Measurements from ENCODE around the gene PPP1R1B. TPM values are rescaled to one million over a fixed set of nuclear protein-coding genes. Genes with fewer than 3 reads are reported as not detected.

PPP1R1B gene
- polyA plus RNA-seq, result 272 and 400 TPM in 2 replicates

DNA sequence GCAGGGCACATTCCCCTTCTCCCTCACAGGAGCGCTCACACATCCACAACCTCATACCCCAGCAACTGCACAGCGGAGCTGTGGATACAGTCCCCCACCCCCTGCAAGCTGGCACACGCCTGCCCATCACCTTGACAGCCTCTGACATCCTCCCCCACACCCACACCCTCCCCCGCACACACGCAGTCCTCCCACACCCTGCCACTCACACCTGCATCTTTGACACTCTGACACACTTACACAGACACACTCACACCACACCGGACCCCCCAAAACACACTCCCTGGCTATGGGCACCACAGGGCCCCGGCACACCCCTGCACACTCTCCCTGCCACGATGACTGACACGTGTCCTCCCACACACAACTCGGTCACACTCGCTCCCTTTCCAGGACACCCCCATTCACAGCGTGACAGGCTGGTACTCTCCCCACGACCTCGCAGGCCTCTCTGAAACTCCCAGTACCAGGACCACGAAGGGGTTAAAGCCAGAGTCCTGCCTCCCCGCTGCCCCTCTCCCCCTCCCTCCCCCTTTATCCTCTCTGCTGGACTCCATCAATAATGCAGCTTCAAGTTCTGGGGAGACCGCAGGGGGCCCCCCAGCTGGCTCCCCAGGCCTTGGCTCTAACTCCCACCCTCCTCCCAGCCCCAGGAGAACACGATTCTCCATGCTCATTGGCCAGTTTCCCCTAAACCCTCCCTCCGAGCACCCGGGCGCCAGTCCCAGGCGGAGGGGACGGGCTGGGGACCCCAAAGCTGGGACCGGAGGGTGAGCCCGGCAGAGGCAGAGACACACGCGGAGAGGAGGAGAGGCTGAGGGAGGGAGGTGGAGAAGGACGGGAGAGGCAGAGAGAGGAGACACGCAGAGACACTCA lies at the start of gene PPP1R1B:
Gene PPP1R1B (plus strand): TSS at position 782 of the 876 bp plus-strand sequence. CDS start 441 bp downstream, outside the sequence.

DNA sequence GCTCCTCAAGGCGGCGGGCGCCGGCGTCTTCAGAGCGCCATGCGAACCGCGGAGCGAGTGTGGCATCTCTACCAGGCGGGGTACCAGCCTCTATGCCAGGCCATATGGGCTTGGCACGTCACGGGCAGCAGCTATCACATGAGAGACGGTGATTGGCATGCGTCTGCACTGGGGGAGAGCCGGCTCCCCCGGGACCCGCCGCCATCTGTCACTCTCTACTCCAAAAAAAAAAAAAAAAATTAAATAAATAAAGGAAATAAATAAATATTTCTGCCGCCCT lies 19.0 kb upstream of the PPP1R1B start, which contains the start of gene NEUROD2:
Gene NEUROD2 (minus strand): TSS at position 70 of the 280 bp plus-strand sequence. CDS start 1,321 bp downstream, outside the sequence.

DNA sequence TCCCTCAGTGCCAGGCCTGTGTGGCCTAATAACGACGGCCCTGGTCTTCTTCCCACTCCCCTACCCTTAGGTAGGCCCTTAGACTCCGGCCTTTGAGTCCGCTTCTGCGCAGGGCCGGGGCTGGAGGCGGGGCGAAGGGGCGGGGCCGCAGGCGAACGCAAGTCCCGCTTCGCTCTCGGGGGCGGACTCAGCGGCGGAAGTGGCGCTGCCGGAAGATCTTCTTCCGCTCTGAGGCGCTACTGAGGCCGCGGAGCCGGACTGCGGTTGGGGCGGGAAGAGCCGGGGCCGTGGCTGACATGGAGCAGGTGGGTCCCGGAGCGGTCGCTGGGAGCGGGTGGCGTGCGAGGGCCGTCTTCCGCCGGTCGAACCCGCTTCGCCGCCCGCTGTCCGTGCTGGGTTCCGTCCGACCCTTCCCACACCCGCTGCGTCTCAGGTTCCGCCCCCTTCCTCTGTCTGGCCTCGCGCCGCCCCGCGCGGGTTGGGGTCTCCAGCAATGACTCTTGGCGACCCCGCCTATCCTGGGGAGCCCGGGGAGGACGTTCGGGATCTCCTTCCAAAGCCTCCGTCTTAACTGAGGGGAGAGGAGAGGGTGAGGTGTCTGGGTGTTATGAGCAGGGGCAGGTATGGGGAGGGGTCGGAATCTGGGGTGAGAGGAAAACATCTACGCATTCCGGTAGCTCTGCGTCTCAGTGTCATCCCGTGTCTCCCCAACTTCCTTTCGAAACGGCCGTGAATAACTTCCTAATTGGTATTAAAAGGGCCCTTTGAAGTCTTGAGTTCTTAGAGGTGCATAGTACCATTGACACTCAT lies 10.4 kb downstream of the PPP1R1B start, which contains the start of gene STARD3:
Gene STARD3 (plus strand): TSS at position 218 of the 810 bp plus-strand sequence. CDS start 16,388 bp downstream, outside the sequence.

DNA sequence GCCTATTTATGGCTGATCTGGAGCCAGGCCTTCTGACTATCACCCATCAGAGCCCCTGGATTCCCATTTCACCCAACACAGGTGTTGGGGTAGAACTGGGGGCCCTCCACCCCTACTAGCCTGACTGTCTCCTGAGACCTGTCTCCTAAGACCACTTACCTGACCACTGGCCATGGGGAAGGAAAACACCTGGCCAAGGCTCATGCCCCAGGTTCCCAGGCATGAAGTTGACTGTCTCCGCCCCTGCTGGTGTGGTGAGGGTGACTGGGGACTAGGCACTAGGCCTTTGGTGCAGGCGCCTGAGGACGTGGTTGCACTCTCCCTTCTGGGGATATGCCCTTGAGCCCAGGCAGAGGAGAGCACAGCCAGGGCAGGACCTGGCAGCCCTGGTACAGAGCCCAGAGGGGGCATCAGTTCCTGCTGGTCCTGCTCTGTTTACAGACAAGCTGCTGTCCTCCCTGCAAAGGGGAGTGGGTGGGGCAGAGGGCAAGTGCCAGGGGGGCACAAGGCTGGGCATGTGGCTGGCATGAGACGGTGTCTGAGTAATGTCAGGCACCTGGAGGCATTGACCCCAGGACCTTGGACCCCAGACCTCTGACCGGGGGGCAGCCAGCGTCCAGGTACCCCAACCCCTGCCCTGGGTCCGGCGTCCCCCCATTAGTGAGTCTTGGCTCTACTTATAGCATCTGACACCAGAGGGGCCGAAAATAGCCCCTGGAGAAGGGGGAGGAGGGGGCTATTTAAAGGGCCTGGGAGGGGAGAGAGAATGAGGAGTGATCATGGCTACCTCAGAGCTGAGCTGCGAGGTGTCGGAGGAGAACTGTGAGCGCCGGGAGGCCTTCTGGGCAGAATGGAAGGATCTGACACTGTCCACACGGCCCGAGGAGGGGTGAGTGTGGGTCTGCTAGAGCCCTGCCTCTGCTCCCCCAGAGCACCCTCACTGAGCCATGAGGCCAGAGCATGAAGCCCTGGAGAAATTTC lies 38.1 kb downstream of the PPP1R1B start, which contains the start of gene TCAP:
Gene TCAP (plus strand): TSS at position 769 of the 981 bp plus-strand sequence. CDS start 11 bp downstream, at position 780.

DNA sequence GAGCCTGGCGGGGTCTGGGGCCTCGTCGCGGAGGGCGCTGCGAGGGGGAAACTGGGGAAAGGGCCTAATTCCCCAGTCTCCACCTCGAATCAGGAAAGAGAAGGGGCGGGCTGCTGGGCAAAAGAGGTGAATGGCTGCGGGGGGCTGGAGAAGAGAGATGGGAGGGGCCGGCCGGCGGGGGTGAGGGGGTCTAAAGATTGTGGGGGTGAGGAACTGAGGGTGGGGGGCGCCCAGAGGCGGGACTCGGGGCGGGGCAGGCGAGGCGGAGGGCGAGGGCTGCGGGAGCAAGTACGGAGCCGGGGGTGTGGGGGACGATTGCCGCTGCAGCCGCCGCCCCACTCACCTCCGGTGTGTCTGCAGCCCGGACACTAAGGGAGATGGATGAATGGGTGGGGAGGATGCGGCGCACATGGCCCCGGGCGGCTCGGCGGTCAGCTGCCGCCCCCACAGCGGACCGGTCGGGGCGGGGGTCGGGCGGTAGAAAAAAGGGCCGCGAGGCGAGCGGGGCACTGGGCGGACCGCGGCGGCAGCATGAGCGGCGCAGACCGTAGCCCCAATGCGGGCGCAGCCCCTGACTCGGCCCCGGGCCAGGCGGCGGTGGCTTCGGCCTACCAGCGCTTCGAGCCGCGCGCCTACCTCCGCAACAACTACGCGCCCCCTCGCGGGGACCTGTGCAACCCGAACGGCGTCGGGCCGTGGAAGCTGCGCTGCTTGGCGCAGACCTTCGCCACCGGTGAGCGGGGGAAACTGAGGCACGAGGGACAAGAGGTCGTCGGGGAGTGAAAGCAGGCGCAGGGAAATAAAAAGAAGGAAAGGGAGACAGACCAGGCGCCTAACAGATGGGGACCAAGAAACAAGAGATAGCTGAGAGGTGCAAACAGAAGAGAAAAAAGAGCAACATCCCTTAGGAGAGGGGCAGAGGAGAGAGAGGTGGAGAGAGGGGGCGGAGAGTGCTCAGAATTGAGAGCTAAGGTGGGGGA lies 41.5 kb downstream of the PPP1R1B start, which contains the start of gene PNMT:
Gene PNMT (plus strand): TSS at position 509 of the 980 bp plus-strand sequence. CDS start 23 bp downstream, at position 532.

Other genes starting within 250 kb of the PPP1R1B start
- 2.2 and 4.6 TPM in 2 replicates for gene FBXL20, start 225.3 kb upstream of the PPP1R1B start, polyA plus RNA-seq
- 4.2 and 4.3 TPM in 2 replicates for gene MED1, start 175.7 kb upstream of the PPP1R1B start, polyA plus RNA-seq
- 4.1 and 4.6 TPM in 2 replicates for gene CDK12, start 165.5 kb upstream of the PPP1R1B start, polyA plus RNA-seq
- gene NEUROD2, start 19.0 kb upstream of the PPP1R1B start, polyA plus RNA-seq, result 0.36 and 2.9 TPM in 2 replicates
- gene STARD3, start 10.2 kb downstream of the PPP1R1B start, polyA plus RNA-seq, result 0.32 and 1.5 TPM in 2 replicates
- gene TCAP, start 38.4 kb downstream of the PPP1R1B start, polyA plus RNA-seq, result 0.14 TPM in 1 of 2 replicates, not detected in the other
- gene PNMT, start 41.5 kb downstream of the PPP1R1B start, polyA plus RNA-seq, result 0.20 and 1.0 TPM in 2 replicates
- gene PGAP3, start 61.1 kb downstream of the PPP1R1B start, polyA plus RNA-seq, result 1.3 and 3.5 TPM in 2 replicates
- 0.39 and 1.8 TPM in 2 replicates for gene ERBB2, start 73.1 kb downstream of the PPP1R1B start, polyA plus RNA-seq
- 127 and 130 TPM in 2 replicates for gene MIEN1, start 103.6 kb downstream of the PPP1R1B start, polyA plus RNA-seq
- not detected in 2 replicates for gene GRB7, start 111.0 kb downstream of the PPP1R1B start, polyA plus RNA-seq
- 0.10 TPM in 1 of 2 replicates, not detected in the other for gene IKZF3, start 237.4 kb downstream of the PPP1R1B start, polyA plus RNA-seq
- gene ZPBP2, start 241.2 kb downstream of the PPP1R1B start, polyA plus RNA-seq, result not detected in 2 replicates